HepG2 (cell line): Measurements from ENCODE around the gene NSMCE1. TPM values are rescaled to one million over a fixed set of nuclear protein-coding genes. Genes with fewer than 3 reads are reported as not detected.
A peak's percentile ranks its signal among the peaks of the same experiment; 100 is the strongest.

ENCODE experiments used
- CAMTA2 ChIP-seq: sonication (generic); formaldehyde crosslinking; IDR thresholded peaks from 2 replicates; pipeline ENCODE4 v1.4.0; 2020; ENCODE audit warnings: mild to moderate bottlenecking, missing genetic modification reagents, borderline replicate concordance
- GATAD2A ChIP-seq: IDR thresholded peaks from 2 replicates; pipeline ENCODE4 v1.6.1; 2016
- GLI4 ChIP-seq: sonication (generic); formaldehyde crosslinking; IDR thresholded peaks from 2 replicates; pipeline ENCODE4 v1.5.1; 2020; ENCODE audit warnings: missing genetic modification reagents, mild to moderate bottlenecking, moderate library complexity, borderline replicate concordance
- KAT7 ChIP-seq: IDR thresholded peaks from 2 replicates; pipeline ENCODE4 v1.6.1; 2018; ENCODE audit warnings: borderline replicate concordance, missing compliant biosample characterization
- MTF2 ChIP-seq: sonication (generic); formaldehyde crosslinking; IDR thresholded peaks from 2 replicates; pipeline ENCODE4 v1.5.0; 2020; ENCODE audit warnings: missing genetic modification reagents, borderline replicate concordance
- NR2F6 ChIP-seq, 2 experiments: IDR thresholded peaks; 2 replicates each; pipeline ENCODE4 v1.6.1; 2016; ENCODE audit warnings: antibody characterized with exemption in 1 of 2, mild to moderate bottlenecking in 1 of 2
- PBX2 ChIP-seq: IDR thresholded peaks from 2 replicates; pipeline ENCODE4 v1.6.1; 2016; ENCODE audit warnings: control low read depth
- SNAI1 ChIP-seq: sonication (generic); formaldehyde crosslinking; IDR thresholded peaks from 2 replicates; pipeline ENCODE4 v1.5.0; 2020; ENCODE audit warnings: mild to moderate bottlenecking, missing genetic modification reagents, borderline replicate concordance
- SRF ChIP-seq: IDR thresholded peaks from 2 replicates; pipeline ENCODE4 v1.6.1; 2011; ENCODE audit warnings: mild to moderate bottlenecking, low read depth, low read length, moderate library complexity
- SRY ChIP-seq: sonication (generic); formaldehyde crosslinking; IDR thresholded peaks from 2 replicates; pipeline ENCODE4 v1.8.0; 2022; ENCODE audit warnings: mild to moderate bottlenecking, missing genetic modification reagents
- ZFP36L2 ChIP-seq: sonication (generic); formaldehyde crosslinking; IDR thresholded peaks from 2 replicates; pipeline ENCODE4 v1.4.0; 2020; ENCODE audit warnings: missing genetic modification reagents
- ZNF101 ChIP-seq: sonication (generic); formaldehyde crosslinking; IDR thresholded peaks from 2 replicates; pipeline ENCODE4 v1.4.0; 2020; ENCODE audit warnings: mild to moderate bottlenecking, low read depth, missing genetic modification reagents, borderline replicate concordance
- ZNF232 ChIP-seq: sonication (generic); formaldehyde crosslinking; IDR thresholded peaks from 2 replicates; pipeline ENCODE4 v1.4.0; 2020; ENCODE audit warnings: missing genetic modification reagents, borderline replicate concordance
- ZNF260 ChIP-seq: sonication (generic); formaldehyde crosslinking; IDR thresholded peaks from 2 replicates; pipeline ENCODE4 v1.4.0; 2020; ENCODE audit warnings: missing genetic modification reagents, low read depth, mild to moderate bottlenecking, borderline replicate concordance
- ZNF274 ChIP-seq: sonication (generic); formaldehyde crosslinking; IDR thresholded peaks from 2 replicates; pipeline ENCODE4 v1.5.1; 2020; ENCODE audit warnings: mild to moderate bottlenecking, missing genetic modification reagents
- ZNF276 ChIP-seq: sonication (generic); formaldehyde crosslinking; IDR thresholded peaks from 2 replicates; pipeline ENCODE4 v1.4.0; 2020; ENCODE audit warnings: mild to moderate bottlenecking, low read depth, missing genetic modification reagents
- ZNF605 ChIP-seq: sonication (generic); formaldehyde crosslinking; IDR thresholded peaks from 2 replicates; pipeline ENCODE4 v1.8.0; 2022; ENCODE audit warnings: mild to moderate bottlenecking, missing genetic modification reagents
- ZNF790 ChIP-seq: sonication (generic); formaldehyde crosslinking; IDR thresholded peaks from 2 replicates; pipeline ENCODE4 v1.8.0; 2022; ENCODE audit warnings: missing genetic modification reagents, mild to moderate bottlenecking, borderline replicate concordance
- ZNF800 ChIP-seq: sonication (generic); formaldehyde crosslinking; IDR thresholded peaks from 2 replicates; pipeline ENCODE4 v1.4.0; 2020; ENCODE audit warnings: missing genetic modification reagents
- polyA plus RNA-seq, 8 experiments: library from polyadenylated mRNA; depleted of rRNA in 3 of 8; stranded (reverse) in 7 of 8; unstranded in 1 of 8; fragments of >200 nt; fragmentation: Illumina TruSeq in 4 of 8; extraction: Trizol in 4 of 8; gene quantifications; 2 replicates each; pipeline versions ENCODE4 v1.2.1 to v1.2.3, GENCODE V29; 2011 to 2016; ENCODE audit warnings: low read depth in 4 of 8, missing spikeins in 1 of 8, mixed read lengths in 1 of 8; ENCODE audit not compliant: insufficient read depth in 1 of 8
- total RNA-seq, 5 experiments: library from RNA; depleted of rRNA; stranded (reverse); fragments of >200 nt; fragmentation: Illumina TruSeq; extraction: Trizol; gene quantifications; 2 replicates each; pipeline ENCODE4 v1.2.3, GENCODE V29; 2016; ENCODE audit warnings: low read depth in 1 of 5
- TF ChIP-seq, protein P1 (sequence below): sonication (generic); formaldehyde crosslinking; conservative IDR thresholded peaks from 2 replicates; pipeline ENCODE4 v1.4.0; 2020; ENCODE audit warnings: missing genetic modification reagents
- TF ChIP-seq, protein P2 (sequence below): sonication (generic); formaldehyde crosslinking; IDR thresholded peaks from 2 replicates; pipeline ENCODE4 v1.8.0; 2022; ENCODE audit warnings: missing genetic modification reagents, low read depth, mild to moderate bottlenecking, borderline replicate concordance

The NSMCE1 gene
- total and polyA plus RNA-seq, 2 of the 13 experiments (the other 11 are each of a cell fraction or from before 2014, with no cell fraction given), result 42.7 to 52.9 TPM

GRCh38 chr16:27313422-27314160 lies 45.0 kb upstream of the NSMCE1 start, which contains the start of gene IL4R (continued):
- TF ChIP-seq ZNF790 (CRISPR knock-in tag) (no peak; the same call in 1 of the 2 replicates), ZNF260 (CRISPR knock-in tag) (no peak), ZNF800 (CRISPR knock-in tag) (no peak; the same call in none of the 2 replicates), ZNF232 (CRISPR knock-in tag) (peak; percentile 36; the same call in 1 of the 2 replicates), GLI4 (no peak), CAMTA2 (peak; percentile 61; the same call in 1 of the 2 replicates), ZNF276 (CRISPR knock-in tag) (peak; percentile 56; the same call in 1 of the 2 replicates), SRF (no peak), PBX2 (no peak), SNAI1 (CRISPR knock-in tag) (peak; percentile 78), ZNF605 (CRISPR knock-in tag) (no peak), GATAD2A (peak; percentile 76), SRY (CRISPR knock-in tag) (no peak), KAT7 (peak; percentile 77), ZNF101 (CRISPR knock-in tag) (no peak), ZNF274 (CRISPR knock-in tag) (peak; percentile 85; the same call in 1 of the 2 replicates), NR2F6 (IDR thresholded peaks at IDR 0.05) (no peak; the same call in 1 of the 2 replicates), NR2F6 (CRISPR knock-in tag; IDR thresholded peaks at IDR 0.05) (0 out of 2 replicates have a peak, but pooled peaks have one; percentile 53), ZFP36L2 (CRISPR knock-in tag) (no peak), MTF2 (CRISPR knock-in tag) (no peak)
- TF ChIP-seq, protein P1, sequence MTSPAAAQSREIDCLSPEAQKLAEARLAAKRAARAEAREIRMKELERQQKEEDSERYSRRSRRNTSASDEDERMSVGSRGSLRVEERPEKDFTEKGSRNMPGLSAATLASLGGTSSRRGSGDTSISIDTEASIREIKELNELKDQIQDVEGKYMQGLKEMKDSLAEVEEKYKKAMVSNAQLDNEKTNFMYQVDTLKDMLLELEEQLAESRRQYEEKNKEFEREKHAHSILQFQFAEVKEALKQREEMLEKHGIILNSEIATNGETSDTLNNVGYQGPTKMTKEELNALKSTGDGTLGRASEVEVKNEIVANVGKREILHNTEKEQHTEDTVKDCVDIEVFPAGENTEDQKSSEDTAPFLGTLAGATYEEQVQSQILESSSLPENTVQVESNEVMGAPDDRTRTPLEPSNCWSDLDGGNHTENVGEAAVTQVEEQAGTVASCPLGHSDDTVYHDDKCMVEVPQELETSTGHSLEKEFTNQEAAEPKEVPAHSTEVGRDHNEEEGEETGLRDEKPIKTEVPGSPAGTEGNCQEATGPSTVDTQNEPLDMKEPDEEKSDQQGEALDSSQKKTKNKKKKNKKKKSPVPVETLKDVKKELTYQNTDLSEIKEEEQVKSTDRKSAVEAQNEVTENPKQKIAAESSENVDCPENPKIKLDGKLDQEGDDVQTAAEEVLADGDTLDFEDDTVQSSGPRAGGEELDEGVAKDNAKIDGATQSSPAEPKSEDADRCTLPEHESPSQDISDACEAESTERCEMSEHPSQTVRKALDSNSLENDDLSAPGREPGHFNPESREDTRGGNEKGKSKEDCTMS (CRISPR knock-in tag), result no peak
- TF ChIP-seq, protein P2, sequence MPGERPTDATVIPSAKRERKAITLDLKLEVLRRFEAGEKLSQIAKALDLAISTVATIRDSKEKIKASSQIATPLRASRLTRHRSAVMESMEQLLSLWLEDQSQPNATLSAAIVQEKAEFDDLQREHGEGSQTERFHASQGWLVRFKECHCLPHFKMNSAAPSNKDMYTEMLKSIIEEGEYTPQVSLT (CRISPR knock-in tag), result no peak
